Ishikawa (cell line): ENCODE results near the gene PLEKHA5.

ENCODE experiments used
- CEBPB ChIP-seq: IDR thresholded peaks from 2 replicates; pipeline ENCODE4 v1.6.1; 2012
- EP300 ChIP-seq: IDR thresholded peaks from 2 replicates; pipeline ENCODE4 v1.6.1; 2012; ENCODE audit warnings: borderline replicate concordance
- FOXM1 ChIP-seq: IDR thresholded peaks from 2 replicates; pipeline ENCODE4 v1.6.1; 2012; ENCODE audit warnings: low read depth, borderline replicate concordance
- TAF1 ChIP-seq: IDR thresholded peaks from 2 replicates; pipeline ENCODE4 v1.6.1; 2012; ENCODE audit warnings: low read depth, mild to moderate bottlenecking
- TCF12 ChIP-seq: IDR thresholded peaks from 2 replicates; pipeline ENCODE4 v1.6.1; 2012; ENCODE audit warnings: low read depth
- TEAD4 ChIP-seq: IDR thresholded peaks from 2 replicates; pipeline ENCODE4 v1.6.1; 2012
- YY1 ChIP-seq: IDR thresholded peaks from 2 replicates; pipeline ENCODE4 v1.6.1; 2012; ENCODE audit warnings: low read depth
- ZBTB7A ChIP-seq: IDR thresholded peaks from 2 replicates; pipeline ENCODE4 v1.6.1; 2012; ENCODE audit warnings: low read depth
- TF ChIP-seq, protein P1 (sequence below): IDR thresholded peaks from 2 replicates; pipeline ENCODE4 v1.6.1; 2012
- TF ChIP-seq, protein P2 (sequence below): IDR thresholded peaks from 2 replicates; pipeline ENCODE4 v1.6.1; 2012; ENCODE audit warnings: low read depth, mild to moderate bottlenecking
- TF ChIP-seq, protein P3 (sequence below): IDR thresholded peaks from 2 replicates; pipeline ENCODE4 v1.6.1; 2012

DNA sequence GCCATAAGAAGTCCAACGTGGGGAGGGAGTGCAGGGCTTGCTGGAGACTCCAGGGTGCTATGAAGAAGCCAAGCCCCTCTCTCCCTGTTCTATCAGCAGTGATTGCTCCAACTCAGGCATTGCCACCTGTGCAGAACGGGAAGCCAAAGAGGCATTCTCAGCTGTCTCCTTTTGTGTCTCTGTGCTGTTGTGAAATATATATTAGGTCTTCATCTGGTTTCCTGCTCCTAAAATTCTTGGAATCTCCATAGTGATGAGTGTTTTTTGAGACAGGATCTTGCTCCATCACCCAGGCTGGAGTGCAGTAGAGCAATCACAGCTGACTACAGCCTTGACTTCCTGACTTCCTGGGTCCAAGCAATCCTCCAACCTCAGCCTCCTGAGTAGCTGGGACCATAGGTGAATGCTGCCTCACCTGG lies 258.6 kb downstream of the PLEKHA5 start:
- TF ChIP-seq YY1, result no peak
- no peak for TF ChIP-seq ZBTB7A
- TF ChIP-seq, protein P1, sequence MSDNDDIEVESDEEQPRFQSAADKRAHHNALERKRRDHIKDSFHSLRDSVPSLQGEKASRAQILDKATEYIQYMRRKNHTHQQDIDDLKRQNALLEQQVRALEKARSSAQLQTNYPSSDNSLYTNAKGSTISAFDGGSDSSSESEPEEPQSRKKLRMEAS, result no peak
- TF ChIP-seq, protein P2, sequence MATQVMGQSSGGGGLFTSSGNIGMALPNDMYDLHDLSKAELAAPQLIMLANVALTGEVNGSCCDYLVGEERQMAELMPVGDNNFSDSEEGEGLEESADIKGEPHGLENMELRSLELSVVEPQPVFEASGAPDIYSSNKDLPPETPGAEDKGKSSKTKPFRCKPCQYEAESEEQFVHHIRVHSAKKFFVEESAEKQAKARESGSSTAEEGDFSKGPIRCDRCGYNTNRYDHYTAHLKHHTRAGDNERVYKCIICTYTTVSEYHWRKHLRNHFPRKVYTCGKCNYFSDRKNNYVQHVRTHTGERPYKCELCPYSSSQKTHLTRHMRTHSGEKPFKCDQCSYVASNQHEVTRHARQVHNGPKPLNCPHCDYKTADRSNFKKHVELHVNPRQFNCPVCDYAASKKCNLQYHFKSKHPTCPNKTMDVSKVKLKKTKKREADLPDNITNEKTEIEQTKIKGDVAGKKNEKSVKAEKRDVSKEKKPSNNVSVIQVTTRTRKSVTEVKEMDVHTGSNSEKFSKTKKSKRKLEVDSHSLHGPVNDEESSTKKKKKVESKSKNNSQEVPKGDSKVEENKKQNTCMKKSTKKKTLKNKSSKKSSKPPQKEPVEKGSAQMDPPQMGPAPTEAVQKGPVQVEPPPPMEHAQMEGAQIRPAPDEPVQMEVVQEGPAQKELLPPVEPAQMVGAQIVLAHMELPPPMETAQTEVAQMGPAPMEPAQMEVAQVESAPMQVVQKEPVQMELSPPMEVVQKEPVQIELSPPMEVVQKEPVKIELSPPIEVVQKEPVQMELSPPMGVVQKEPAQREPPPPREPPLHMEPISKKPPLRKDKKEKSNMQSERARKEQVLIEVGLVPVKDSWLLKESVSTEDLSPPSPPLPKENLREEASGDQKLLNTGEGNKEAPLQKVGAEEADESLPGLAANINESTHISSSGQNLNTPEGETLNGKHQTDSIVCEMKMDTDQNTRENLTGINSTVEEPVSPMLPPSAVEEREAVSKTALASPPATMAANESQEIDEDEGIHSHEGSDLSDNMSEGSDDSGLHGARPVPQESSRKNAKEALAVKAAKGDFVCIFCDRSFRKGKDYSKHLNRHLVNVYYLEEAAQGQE, result no peak
- TF ChIP-seq, protein P3, sequence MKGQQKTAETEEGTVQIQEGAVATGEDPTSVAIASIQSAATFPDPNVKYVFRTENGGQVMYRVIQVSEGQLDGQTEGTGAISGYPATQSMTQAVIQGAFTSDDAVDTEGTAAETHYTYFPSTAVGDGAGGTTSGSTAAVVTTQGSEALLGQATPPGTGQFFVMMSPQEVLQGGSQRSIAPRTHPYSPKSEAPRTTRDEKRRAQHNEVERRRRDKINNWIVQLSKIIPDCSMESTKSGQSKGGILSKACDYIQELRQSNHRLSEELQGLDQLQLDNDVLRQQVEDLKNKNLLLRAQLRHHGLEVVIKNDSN, result no peak
- no peak for TF ChIP-seq TEAD4
- TF ChIP-seq CEBPB, result no peak
- TF ChIP-seq FOXM1, result no peak
- TF ChIP-seq TAF1, result no peak
- no peak for TF ChIP-seq EP300
- no peak for TF ChIP-seq TCF12
